GM12864 (cell line): ENCODE data around the gene CSTPP1.

ENCODE experiments used
- DNase-seq: peaks from one replicate; pipeline ENCODE4 v3.0.0-alpha.2; 2011; ENCODE audit warnings: low read depth
- H3K4me3 ChIP-seq: 2 replicates; pipeline ENCODE4 v1.5.1; 2011; ENCODE audit warnings: mild to moderate bottlenecking, low read depth, low read length, control low read depth
- CTCF ChIP-seq: IDR thresholded peaks from 2 replicates; pipeline ENCODE4 v1.5.1; 2011; ENCODE audit warnings: low read depth, mild to moderate bottlenecking, moderate library complexity, low read length, control low read depth, inconsistent platforms; ENCODE audit errors: missing control alignments

The CSTPP1 gene

GRCh38 chr11:47136327-47136726 lies 199.8 kb downstream of the CSTPP1 start:
- TF ChIP-seq CTCF, result no peak
- no peak overlapping the region for H3K4me3 ChIP-seq
- no peak for DNase-seq

DNA sequence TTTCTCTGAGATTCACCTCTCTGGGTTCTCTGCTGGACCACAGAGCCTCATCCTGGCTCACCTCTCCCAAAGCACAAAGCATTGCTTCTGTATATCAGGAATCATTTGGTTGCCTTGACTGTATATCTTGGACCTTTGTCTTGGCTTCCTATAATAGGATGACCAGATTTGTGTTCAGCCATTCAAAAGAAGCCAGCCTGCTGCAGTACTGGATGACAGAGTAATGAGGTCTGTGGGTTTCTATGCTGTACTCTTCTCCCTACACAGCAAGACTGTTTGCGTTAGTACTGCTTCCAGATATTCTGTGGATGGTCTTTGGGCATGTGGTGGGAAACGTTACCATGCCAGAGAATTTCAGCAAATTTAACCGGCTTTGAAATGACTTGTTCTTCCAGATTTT lies 200.4 kb downstream of the CSTPP1 start:
- TF ChIP-seq CTCF, result no peak
- DNase-seq, result no peak
- no peak overlapping the region for H3K4me3 ChIP-seq

- TF ChIP-seq CTCF, result no peak
Observed at GRCh38 chr11:47137476-47137875, 200.9 kb downstream of the CSTPP1 start.

GRCh38 chr11:47139878-47140277 lies 203.3 kb downstream of the CSTPP1 start:
- no peak for TF ChIP-seq CTCF

More at GRCh38 chr11:47137476-47137875, 200.9 kb downstream of the CSTPP1 start:
- DNase-seq, result no peak
- no peak overlapping the region for H3K4me3 ChIP-seq

DNA sequence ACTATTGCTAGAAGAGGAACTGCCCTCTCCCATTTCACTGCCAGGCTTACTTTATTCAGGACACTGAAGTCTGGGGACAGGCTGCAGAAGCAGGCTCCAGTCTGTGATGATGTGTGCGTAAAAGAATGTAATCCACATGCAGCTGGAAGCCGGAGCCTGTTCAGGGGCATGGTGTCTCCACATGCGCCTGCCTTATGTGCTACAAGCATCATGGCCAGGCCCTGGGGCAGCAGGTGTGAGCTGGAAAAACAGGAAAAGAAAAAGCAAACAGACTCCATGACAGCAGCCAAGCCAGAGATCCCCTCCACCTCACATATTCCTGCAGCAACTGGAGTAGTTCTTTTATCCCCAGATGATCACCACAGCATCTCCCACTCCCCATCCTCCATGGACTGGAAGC lies 206.8 kb downstream of the CSTPP1 start:
- DNase-seq, result no peak
- TF ChIP-seq CTCF, result no peak
- H3K4me3 ChIP-seq, result no peak overlapping the region

More at GRCh38 chr11:47139878-47140277, 203.3 kb downstream of the CSTPP1 start:
- DNase-seq, result no peak
- no peak overlapping the region for H3K4me3 ChIP-seq

GRCh38 chr11:47144541-47144940 lies 208.0 kb downstream of the CSTPP1 start:
- TF ChIP-seq CTCF, result no peak
- H3K4me3 ChIP-seq, result no peak overlapping the region
- DNase-seq, result no peak

GRCh38 chr11:47147250-47147649 lies 210.7 kb downstream of the CSTPP1 start:
- DNase-seq, result no peak
- H3K4me3 ChIP-seq, result no peak overlapping the region
- TF ChIP-seq CTCF, result no peak
